AG09319 (cell line): Measurements from ENCODE around the gene SLIT3.

Experiments used
- DNase-seq: peaks from one replicate; pipeline ENCODE4 v3.0.0-alpha.2; 2010; ENCODE audit warnings: low read depth; ENCODE audit errors: extremely low read depth
- TF ChIP-seq, protein P1 (sequence below): IDR thresholded peaks from 2 replicates; pipeline ENCODE4 v1.5.1; 2011; ENCODE audit warnings: low read depth, mild to moderate bottlenecking, inconsistent platforms, low read length, moderate library complexity

Gene SLIT3

DNA sequence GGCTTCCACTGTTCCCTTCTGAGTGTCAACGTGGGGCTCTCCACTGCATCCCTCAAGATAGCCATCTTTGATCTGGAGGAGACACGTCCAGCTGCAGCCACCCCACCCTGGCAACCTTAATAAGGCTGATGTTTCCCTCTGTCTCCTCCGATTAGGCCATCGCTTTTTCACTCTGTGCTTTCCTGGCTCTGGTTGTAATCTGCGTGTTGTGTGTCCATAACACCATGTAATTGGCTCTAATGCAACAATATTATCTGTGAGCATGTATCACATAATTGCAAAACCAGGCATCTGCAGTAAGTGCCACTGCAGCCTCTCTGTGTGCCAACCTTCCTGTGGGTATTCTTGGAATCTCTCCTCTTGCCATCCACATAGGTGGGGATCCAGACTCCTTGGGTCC lies 471.9 kb downstream of the SLIT3 start:
- TF ChIP-seq, protein P1, sequence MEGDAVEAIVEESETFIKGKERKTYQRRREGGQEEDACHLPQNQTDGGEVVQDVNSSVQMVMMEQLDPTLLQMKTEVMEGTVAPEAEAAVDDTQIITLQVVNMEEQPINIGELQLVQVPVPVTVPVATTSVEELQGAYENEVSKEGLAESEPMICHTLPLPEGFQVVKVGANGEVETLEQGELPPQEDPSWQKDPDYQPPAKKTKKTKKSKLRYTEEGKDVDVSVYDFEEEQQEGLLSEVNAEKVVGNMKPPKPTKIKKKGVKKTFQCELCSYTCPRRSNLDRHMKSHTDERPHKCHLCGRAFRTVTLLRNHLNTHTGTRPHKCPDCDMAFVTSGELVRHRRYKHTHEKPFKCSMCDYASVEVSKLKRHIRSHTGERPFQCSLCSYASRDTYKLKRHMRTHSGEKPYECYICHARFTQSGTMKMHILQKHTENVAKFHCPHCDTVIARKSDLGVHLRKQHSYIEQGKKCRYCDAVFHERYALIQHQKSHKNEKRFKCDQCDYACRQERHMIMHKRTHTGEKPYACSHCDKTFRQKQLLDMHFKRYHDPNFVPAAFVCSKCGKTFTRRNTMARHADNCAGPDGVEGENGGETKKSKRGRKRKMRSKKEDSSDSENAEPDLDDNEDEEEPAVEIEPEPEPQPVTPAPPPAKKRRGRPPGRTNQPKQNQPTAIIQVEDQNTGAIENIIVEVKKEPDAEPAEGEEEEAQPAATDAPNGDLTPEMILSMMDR, result no peak
- DNase-seq, result no peak

DNA sequence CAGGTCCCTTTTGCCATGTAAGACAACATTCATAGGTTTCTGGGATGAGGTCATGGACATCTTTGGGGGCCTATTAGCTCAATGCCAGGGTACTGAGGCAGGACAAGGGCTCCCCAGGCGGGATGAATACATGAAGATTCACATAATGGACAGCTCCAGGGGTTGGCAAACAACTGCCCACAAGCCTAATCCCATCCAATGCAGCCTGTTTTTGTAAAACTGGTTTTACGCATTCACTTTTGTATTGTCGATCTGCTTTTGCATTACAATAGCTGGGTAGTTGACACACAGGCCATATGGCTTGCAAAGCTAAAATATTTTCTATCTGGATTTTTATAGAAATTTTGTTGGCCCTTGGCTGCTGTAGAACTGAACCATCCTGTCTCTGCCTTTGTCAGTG lies 473.3 kb downstream of the SLIT3 start:
- TF ChIP-seq, protein P1, result no peak
- no peak for DNase-seq

- TF ChIP-seq, protein P1, result no peak
- no peak for DNase-seq
These were observed 474.7 kb downstream of the SLIT3 start for GRCh38 chr5:168826246-168826725.

- TF ChIP-seq, protein P1, result no peak
- no peak for DNase-seq
These were observed 478.1 kb downstream of the SLIT3 start for GRCh38 chr5:168822745-168823281.

- TF ChIP-seq, protein P1, result no peak
- no peak for DNase-seq
These were observed 478.6 kb downstream of the SLIT3 start for GRCh38 chr5:168822248-168822744.

GRCh38 chr5:168820874-168821273 lies 480.1 kb downstream of the SLIT3 start:
- TF ChIP-seq, protein P1, result no peak
- DNase-seq, result no peak

- DNase-seq, result no peak
- TF ChIP-seq, protein P1, result no peak
These were observed 481.8 kb downstream of the SLIT3 start for GRCh38 chr5:168819004-168819621.
